Aortic smooth muscle cell (primary cell): Measurements from ENCODE around the gene CWF19L2. TPM values are rescaled to one million over a fixed set of nuclear protein-coding genes. Genes with fewer than 3 reads are reported as not detected.

Experiments used
- total RNA-seq: library from RNA; depleted of rRNA; stranded (reverse); fragments of >200 nt; gene quantifications from 2 replicates; pipeline ENCODE4 v1.2.3, GENCODE V29; 2014

The CWF19L2 gene
- total RNA-seq = 10.4 and 10.8 TPM in 2 replicates

GRCh38 chr11:107457558-107458271, at the start of gene CWF19L2:
CWF19L2 (minus strand) TSS chr11:107457825; CDS start chr11:107457816, 9 bp downstream.

Other genes starting within 250 kb of the CWF19L2 start
- gene ALKBH8, start 107.9 kb upstream of the CWF19L2 start, total RNA-seq = 5.8 and 6.2 TPM in 2 replicates
- gene ELMOD1, start 133.3 kb upstream of the CWF19L2 start, total RNA-seq = 0.13 and 0.19 TPM in 2 replicates